T-cell (primary cell): Measurements from ENCODE around the gene ROBO1. TPM values are rescaled to one million over a fixed set of nuclear protein-coding genes. Genes with fewer than 3 reads are reported as not detected.
A peak's percentile ranks its signal among the peaks of the same experiment; 100 is the strongest.

Experiments
- ATAC-seq, 4 experiments: fragments of 200-7000 bp in 3 of 4; fragments of 150-1000 bp in 1 of 4; cut with Tn5 transposase; replicated peaks in 1 of 4; 1 replicate in 3 of 4; 2 replicates in 1 of 4; pipeline ENCODE4 v1.10.0; 2021; ENCODE audit warnings: moderate library complexity in 3 of 4, mild to moderate bottlenecking in 2 of 4, moderate number of reproducible peaks in 1 of 4
- CTCF ChIA-PET, 2 donors: fragments of 300-600 bp; sonication (Branson Sonifier 250); formaldehyde crosslinking; loops; one replicate each; lab custom pipeline; 2022; ENCODE audit warnings: antibody characterized with exemption in 2 of 2; lab: Charles Lee
- POLR2A ChIA-PET, 2 donors: fragments of 300-600 bp; sonication (Branson Sonifier 250); formaldehyde crosslinking; loops; one replicate each; lab custom pipeline; 2022; ENCODE audit warnings: antibody characterized with exemption in 2 of 2; lab: Charles Lee
- DNase-seq, 35 experiments: peaks; one replicate each; pipeline versions ENCODE4 v3.0.0 to v3.0.0-alpha.2; 2013 to 2023
- H3K27ac ChIP-seq: one replicate; pipeline ENCODE4 v1.5.1; 2013; ENCODE audit warnings: low read length
- H3K27me3 ChIP-seq, 2 experiments: replicated peaks in 1 of 2; 1 replicate in 1 of 2; 2 replicates in 1 of 2; pipeline versions ENCODE4 v1.6.1 to v1.7.0; 2013; ENCODE audit warnings: low read length in 1 of 2, mixed read lengths in 1 of 2; ENCODE audit not compliant: control insufficient read depth in 2 of 2, insufficient read depth in 2 of 2; ENCODE audit errors: extremely low read depth in 1 of 2
- H3K36me3 ChIP-seq, 2 donors: 1 replicate in 1 of 2; 2 replicates in 1 of 2; pipeline versions ENCODE4 v1.6.1 to v1.7.0; 2013; ENCODE audit warnings: low read length in 1 of 2; ENCODE audit not compliant: control insufficient read depth in 2 of 2, insufficient read depth in 1 of 2; ENCODE audit errors: extremely low read depth in 1 of 2
- H3K4me1 ChIP-seq, 2 experiments: 1 replicate in 1 of 2; 2 replicates in 1 of 2; pipeline versions ENCODE4 v1.6.1 to v1.7.0; 2013; ENCODE audit warnings: low read length in 2 of 2, mixed read lengths in 1 of 2; ENCODE audit not compliant: insufficient read depth in 2 of 2, control insufficient read depth in 1 of 2; ENCODE audit errors: extremely low read depth in 1 of 2
- H3K4me3 ChIP-seq, 2 donors: 1 replicate in 1 of 2; 2 replicates in 1 of 2; pipeline versions ENCODE4 v1.5.1 to v1.7.0; 2013; ENCODE audit warnings: mild to moderate bottlenecking in 2 of 2, low read length in 1 of 2, moderate library complexity in 1 of 2; ENCODE audit not compliant: control insufficient read depth in 1 of 2; ENCODE audit errors: extremely low read depth in 1 of 2
- H3K9me3 ChIP-seq: 2 replicates; pipeline ENCODE4 v1.7.0; 2013
- H3K27ac Mint-ChIP-seq, 2 donors: one replicate each; pipeline ENCODE4 v1.8.0; 2020 to 2021; ENCODE audit warnings: mild to moderate bottlenecking in 2 of 2, mixed read lengths in 2 of 2
- H3K27me3 Mint-ChIP-seq, 2 donors: one replicate each; pipeline ENCODE4 v1.8.0; 2021 to 2022; ENCODE audit warnings: mixed read lengths in 2 of 2
- H3K36me3 Mint-ChIP-seq: one replicate; pipeline ENCODE4 v1.8.0; 2021; ENCODE audit warnings: mixed read lengths
- H3K4me1 Mint-ChIP-seq, 3 donors: one replicate each; pipeline ENCODE4 v1.8.0; 2020 to 2022; ENCODE audit warnings: mixed read lengths in 3 of 3, mild to moderate bottlenecking in 1 of 3
- H3K4me3 Mint-ChIP-seq, 3 donors: one replicate each; pipeline ENCODE4 v1.8.0; 2020 to 2022; ENCODE audit warnings: mild to moderate bottlenecking in 3 of 3, mixed read lengths in 3 of 3, moderate library complexity in 3 of 3
- H3K9me3 Mint-ChIP-seq, 3 donors: one replicate each; pipeline ENCODE4 v1.8.0; 2020 to 2022; ENCODE audit warnings: mixed read lengths in 3 of 3
- WGBS: methylation state at CpG from one replicate; pipeline ENCODE4 v1.1.5; 2013; ENCODE audit warnings: missing lambda C conversion rate; ENCODE audit not compliant: insufficient coverage; 5-methylcytosine and 5-hydroxymethylcytosine counted together
- total RNA-seq, 35 experiments: library from RNA in 6 of 35; stranded (reverse) in 6 of 35; fragments of 120-200 nt in 1 of 35; gene quantifications; one replicate each; pipeline versions ENCODE4 v1.2.1 to v1.2.4 and lab custom pipeline; 2013 to 2026

ROBO1 gene
- total RNA-seq, 5 donors from 2014 or later (not counting 1 experiment from before 2014, with no cell fraction given): 0.20 to 2.4 (median 1.7) TPM

- H3K27me3 ChIP-seq: no peaks in the 10 kb centered on the region
- no peaks in the 10 kb centered on the region for H3K36me3 Mint-ChIP-seq
- peaks cover 0 to 2% (median 0%) of the 10 kb centered on the region in 3 donors for H3K9me3 Mint-ChIP-seq
- H3K27ac Mint-ChIP-seq: no peak overlapping the region
- H3K27ac ChIP-seq: no peak overlapping the region
- ATAC-seq: no peak
- DNase-seq: no peak
- POLR2A ChIA-PET: no interaction called here
- no peaks in the 10 kb centered on the region for H3K27me3 Mint-ChIP-seq
- H3K4me1 Mint-ChIP-seq: no peaks in the 10 kb centered on the region
- CTCF ChIA-PET: no interaction called here
- H3K36me3 ChIP-seq: no peaks in the 10 kb centered on the region
- H3K4me3 Mint-ChIP-seq: no peak overlapping the region
- WGBS: 80% methylated on average over 1 of the region's 2 CpGs
- H3K4me1 ChIP-seq: no peaks in the 10 kb centered on the region
- no peak overlapping the region for H3K4me3 ChIP-seq
- H3K9me3 ChIP-seq: no peaks in the 10 kb centered on the region
These were observed 1099.5 kb downstream of the ROBO1 start for GRCh38 chr3:78668302-78668701.

GRCh38 chr3:78666470-78666800, 1101.4 kb downstream of the ROBO1 start:
- H3K9me3 ChIP-seq: no peaks in the 10 kb centered on the region
- Mint-ChIP-seq H3K4me3 (no peak overlapping the region), H3K9me3 (no peaks in the 10 kb centered on the region), H3K27me3 (no peaks in the 10 kb centered on the region), H3K4me1 (no peaks in the 10 kb centered on the region), H3K36me3 (no peaks in the 10 kb centered on the region), H3K27ac (no peak overlapping the region)
- POLR2A ChIA-PET: no interaction called here
- H3K27me3 ChIP-seq: no peaks in the 10 kb centered on the region
- CTCF ChIA-PET: no interaction called here
- no peaks in the 10 kb centered on the region for H3K36me3 ChIP-seq
- DNase-seq (no peak), ATAC-seq (no peak)
- no peaks in the 10 kb centered on the region for H3K4me1 ChIP-seq
- no peak overlapping the region for H3K4me3 ChIP-seq
- no peak overlapping the region for H3K27ac ChIP-seq
- WGBS: no CpG with 5 or more reads among the region's 1 CpG

GRCh38 chr3:78665776-78666469, 1101.9 kb downstream of the ROBO1 start:
- H3K27me3 ChIP-seq: no peaks in the 10 kb centered on the region
- H3K4me3 ChIP-seq: no peak overlapping the region
- H3K36me3 Mint-ChIP-seq: no peaks in the 10 kb centered on the region
- no peak for DNase-seq
- H3K27ac ChIP-seq: no peak overlapping the region
- 90% methylated on average over 5 of the region's 11 CpGs for WGBS
- H3K9me3 Mint-ChIP-seq: no peaks in the 10 kb centered on the region
- ChIA-PET POLR2A (no interaction called here), CTCF (no interaction called here)
- no peaks in the 10 kb centered on the region for H3K36me3 ChIP-seq
- ATAC-seq: no peak
- no peaks in the 10 kb centered on the region for H3K4me1 Mint-ChIP-seq
- no peaks in the 10 kb centered on the region for H3K9me3 ChIP-seq
- H3K27ac Mint-ChIP-seq: no peak overlapping the region
- no peaks in the 10 kb centered on the region for H3K27me3 Mint-ChIP-seq
- H3K4me3 Mint-ChIP-seq: no peak overlapping the region
- H3K4me1 ChIP-seq: no peaks in the 10 kb centered on the region

GRCh38 chr3:78665101-78665500, 1102.7 kb downstream of the ROBO1 start:
- no peak for ATAC-seq
- DNase-seq: no peak
- no peak overlapping the region for H3K27ac ChIP-seq
- H3K4me1 ChIP-seq: no peaks in the 10 kb centered on the region
- ChIA-PET CTCF (no interaction called here), POLR2A (no interaction called here)
- no peak overlapping the region for H3K4me3 Mint-ChIP-seq
- H3K4me1 Mint-ChIP-seq: no peaks in the 10 kb centered on the region
- H3K36me3 Mint-ChIP-seq: no peaks in the 10 kb centered on the region
- no peak overlapping the region for H3K27ac Mint-ChIP-seq
- no peaks in the 10 kb centered on the region for H3K27me3 ChIP-seq
- WGBS: 93% methylated on average over 3 of the region's 6 CpGs
- H3K4me3 ChIP-seq: no peak overlapping the region
- no peaks in the 10 kb centered on the region for H3K9me3 ChIP-seq
- no peaks in the 10 kb centered on the region for H3K9me3 Mint-ChIP-seq
- no peaks in the 10 kb centered on the region for H3K27me3 Mint-ChIP-seq
- H3K36me3 ChIP-seq: no peaks in the 10 kb centered on the region

GRCh38 chr3:78660957-78661356, 1106.8 kb downstream of the ROBO1 start:
- no peak overlapping the region for H3K4me3 ChIP-seq
- Mint-ChIP-seq H3K36me3 (no peaks in the 10 kb centered on the region), H3K4me1 (no peaks in the 10 kb centered on the region), H3K27me3 (no peaks in the 10 kb centered on the region), H3K4me3 (no peak overlapping the region), H3K9me3 (no peaks in the 10 kb centered on the region), H3K27ac (no peak overlapping the region)
- no peak for ATAC-seq
- DNase-seq: no peak
- CTCF ChIA-PET: interaction anchor here (1.2 to 1.4 kb wide), 2 partner anchors 13 to 372 kb away, joined by 3 read pairs; no protein-coding TSS in a partner anchor
- 75% methylated on average over 2 of the region's 6 CpGs for WGBS
- H3K4me1 ChIP-seq: no peaks in the 10 kb centered on the region
- no peaks in the 10 kb centered on the region for H3K27me3 ChIP-seq
- POLR2A ChIA-PET: no interaction called here
- H3K9me3 ChIP-seq: no peaks in the 10 kb centered on the region
- no peak overlapping the region for H3K27ac ChIP-seq
- no peaks in the 10 kb centered on the region for H3K36me3 ChIP-seq

GRCh38 chr3:78659386-78659987, 1108.3 kb downstream of the ROBO1 start:
- Histone ChIP-seq H3K36me3 (no peaks in the 10 kb centered on the region), H3K4me1 (no peaks in the 10 kb centered on the region), H3K9me3 (no peaks in the 10 kb centered on the region), H3K27me3 (no peaks in the 10 kb centered on the region), H3K4me3 (no peak overlapping the region), H3K27ac (no peak overlapping the region)
- ATAC-seq (no peak), DNase-seq (peak in 6 of 35 experiments; percentile 0 to 43 (median 4))
- Mint-ChIP-seq H3K4me1 (no peaks in the 10 kb centered on the region), H3K27me3 (no peaks in the 10 kb centered on the region), H3K9me3 (no peaks in the 10 kb centered on the region), H3K4me3 (no peak overlapping the region), H3K36me3 (no peaks in the 10 kb centered on the region), H3K27ac (no peak overlapping the region)
- 0% methylated on average over 1 of the region's 6 CpGs for WGBS
- ChIA-PET CTCF (interaction anchor here in 1 of 2 donors (1.2 kb wide), 1 partner anchor 11 kb away, joined by 3 read pairs; no protein-coding TSS in a partner anchor), POLR2A (no interaction called here)
